Stimulated activated CD4-positive, alpha-beta T cell treated with anti-CD3 and anti-CD28 coated beads, Interleukin-1b, Interleukin-23, amount 100 ng/mL, for 4 hours (primary cell): ENCODE results near the gene SLAMF7.
"Not testable (repeated sequence)": the region's sequence is repeated elsewhere in the genome, so short reads cannot be mapped to it uniquely, and the experiment has no call there.

Experiments used
- DNase-seq, 2 donors: peaks; one replicate each; pipeline ENCODE4 v3.0.0-alpha.2; 2020; ENCODE audit warnings: low read depth in 2 of 2

The SLAMF7 gene

GRCh38 chr1:160739098-160739511 lies at the start of gene SLAMF7:
SLAMF7 (plus strand) TSS chr1:160739247; CDS start chr1:160739302, 55 bp downstream.
- DNase-seq = no peak

- DNase-seq = not testable (repeated sequence)
Measured at GRCh38 chr1:160692390-160692789, 46.7 kb upstream of the SLAMF7 start.

- no peak for DNase-seq
Measured at GRCh38 chr1:160702100-160702499, 36.9 kb upstream of the SLAMF7 start.

- DNase-seq = no peak
Measured at GRCh38 chr1:160704250-160704649, 34.8 kb upstream of the SLAMF7 start.

- DNase-seq = not testable (repeated sequence)
Measured at GRCh38 chr1:160705212-160705621, 33.8 kb upstream of the SLAMF7 start.

GRCh38 chr1:160705742-160706141 lies 33.3 kb upstream of the SLAMF7 start:
- DNase-seq = no peak

GRCh38 chr1:160706526-160707235 lies 32.4 kb upstream of the SLAMF7 start:
- DNase-seq = no peak

- DNase-seq = no peak
Measured at GRCh38 chr1:160707236-160708064, 31.6 kb upstream of the SLAMF7 start.

- DNase-seq = no peak
Measured at GRCh38 chr1:160708118-160708517, 30.9 kb upstream of the SLAMF7 start.

GRCh38 chr1:160708801-160709200 lies 30.2 kb upstream of the SLAMF7 start:
- DNase-seq = no peak

GRCh38 chr1:160709715-160710114 lies 29.3 kb upstream of the SLAMF7 start:
- DNase-seq = no peak

- no peak for DNase-seq
Measured at GRCh38 chr1:160710517-160711252, 28.4 kb upstream of the SLAMF7 start.

GRCh38 chr1:160711276-160711601 lies 27.8 kb upstream of the SLAMF7 start:
- DNase-seq = no peak

- no peak for DNase-seq
Measured at GRCh38 chr1:160711602-160712311, 27.3 kb upstream of the SLAMF7 start, which contains the start of gene CD48. CD48 (minus strand) TSS chr1:160711822; CDS start chr1:160711763, 59 bp downstream.

- DNase-seq = not testable (repeated sequence)
Measured at GRCh38 chr1:160712525-160713080, 26.4 kb upstream of the SLAMF7 start.

- no peak for DNase-seq
Measured at GRCh38 chr1:160713161-160713560, 25.9 kb upstream of the SLAMF7 start.

GRCh38 chr1:160714034-160714648 lies 24.9 kb upstream of the SLAMF7 start:
- DNase-seq = not testable (repeated sequence)

- no peak for DNase-seq
Measured at GRCh38 chr1:160716013-160716412, 23.0 kb upstream of the SLAMF7 start.

- DNase-seq = no peak
Measured at GRCh38 chr1:160717306-160717705, 21.7 kb upstream of the SLAMF7 start.

- no peak for DNase-seq
Measured at GRCh38 chr1:160718210-160718609, 20.8 kb upstream of the SLAMF7 start.
